Suprapubic skin (tissue), 3 donors: ENCODE data around the gene HSPA5.

Source experiments
- POLR2A ChIP-seq, 2 donors: fragments of 450-650 bp; IDR thresholded peaks; one replicate each; pipeline ENCODE4 v1.6.1; 2017; ENCODE audit warnings: antibody characterized with exemption in 2 of 2, mild to moderate bottlenecking in 2 of 2, moderate library complexity in 2 of 2
- TF ChIP-seq, protein P1 (sequence below), 2 donors: fragments of 200-600 bp in 1 of 2; fragments of 450-650 bp in 1 of 2; sonication (generic) in 1 of 2; IDR thresholded peaks; one replicate each; pipeline ENCODE4 v1.5.1; 2016 to 2019; ENCODE audit warnings: antibody characterized with exemption in 2 of 2, mild to moderate bottlenecking in 1 of 2, moderate library complexity in 1 of 2

DNA sequence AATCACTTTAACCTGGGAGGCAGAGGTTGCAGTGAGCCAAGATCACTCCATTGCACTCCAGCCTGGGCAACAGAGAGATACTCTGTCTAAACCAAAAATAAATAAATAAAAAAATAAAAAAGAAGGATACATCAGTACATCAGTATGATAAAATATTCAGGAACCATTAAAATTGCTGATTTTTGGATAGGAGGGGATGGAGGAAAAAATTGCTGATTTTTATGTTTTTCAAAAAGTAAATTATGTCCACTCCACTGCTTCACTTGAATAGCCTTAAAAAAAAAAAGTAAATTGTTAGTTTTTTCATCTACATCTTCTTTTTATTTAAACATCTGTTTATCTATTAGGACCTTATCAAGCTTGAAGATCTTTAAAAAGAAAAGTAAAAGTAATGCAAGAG, 13.1 kb upstream of the HSPA5 start:
- TF ChIP-seq, protein P1, sequence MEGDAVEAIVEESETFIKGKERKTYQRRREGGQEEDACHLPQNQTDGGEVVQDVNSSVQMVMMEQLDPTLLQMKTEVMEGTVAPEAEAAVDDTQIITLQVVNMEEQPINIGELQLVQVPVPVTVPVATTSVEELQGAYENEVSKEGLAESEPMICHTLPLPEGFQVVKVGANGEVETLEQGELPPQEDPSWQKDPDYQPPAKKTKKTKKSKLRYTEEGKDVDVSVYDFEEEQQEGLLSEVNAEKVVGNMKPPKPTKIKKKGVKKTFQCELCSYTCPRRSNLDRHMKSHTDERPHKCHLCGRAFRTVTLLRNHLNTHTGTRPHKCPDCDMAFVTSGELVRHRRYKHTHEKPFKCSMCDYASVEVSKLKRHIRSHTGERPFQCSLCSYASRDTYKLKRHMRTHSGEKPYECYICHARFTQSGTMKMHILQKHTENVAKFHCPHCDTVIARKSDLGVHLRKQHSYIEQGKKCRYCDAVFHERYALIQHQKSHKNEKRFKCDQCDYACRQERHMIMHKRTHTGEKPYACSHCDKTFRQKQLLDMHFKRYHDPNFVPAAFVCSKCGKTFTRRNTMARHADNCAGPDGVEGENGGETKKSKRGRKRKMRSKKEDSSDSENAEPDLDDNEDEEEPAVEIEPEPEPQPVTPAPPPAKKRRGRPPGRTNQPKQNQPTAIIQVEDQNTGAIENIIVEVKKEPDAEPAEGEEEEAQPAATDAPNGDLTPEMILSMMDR (IDR thresholded peaks at IDR 0.05), result no peak
- TF ChIP-seq POLR2A (IDR thresholded peaks at IDR 0.05), result no peak
